T-helper 9 cell (primary cell): Measurements from ENCODE around the gene ACAP3.
A peak's percentile ranks its signal among the peaks of the same experiment; 100 is the strongest.
"Not testable (repeated sequence)": the region's sequence is repeated elsewhere in the genome, so short reads cannot be mapped to it uniquely, and the experiment has no call there.

ENCODE experiments used
- DNase-seq: peaks from one replicate; pipeline ENCODE4 v3.0.0-alpha.2; 2020

ACAP3 gene

GRCh38 chr1:1260843-1261560 is 46.7 kb downstream of the ACAP3 start:
- no peak for DNase-seq

- DNase-seq = no peak
Measured at GRCh38 chr1:1259951-1260600, 47.7 kb downstream of the ACAP3 start.

DNA sequence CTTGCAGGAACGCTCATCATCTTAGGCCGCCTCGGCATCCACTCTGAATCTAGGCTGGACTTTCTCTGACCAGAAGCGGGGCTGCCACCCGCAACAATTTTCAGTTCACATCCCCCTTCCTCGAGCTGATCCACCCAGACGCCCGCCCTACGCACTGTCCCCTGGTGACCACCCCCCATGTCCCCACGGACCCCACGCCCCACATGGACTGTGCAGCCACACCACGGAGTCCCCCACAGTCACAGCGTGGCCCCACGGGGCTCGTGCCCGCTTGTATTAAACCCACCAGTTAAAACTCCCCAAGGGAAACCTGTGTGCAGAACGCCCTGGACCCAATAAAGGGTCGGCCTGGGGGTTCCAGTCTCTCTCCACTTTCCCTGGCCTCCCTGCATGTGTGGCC is 48.2 kb downstream of the ACAP3 start:
- no peak for DNase-seq

- no peak for DNase-seq
Measured at GRCh38 chr1:1259119-1259488, 48.6 kb downstream of the ACAP3 start.

DNA sequence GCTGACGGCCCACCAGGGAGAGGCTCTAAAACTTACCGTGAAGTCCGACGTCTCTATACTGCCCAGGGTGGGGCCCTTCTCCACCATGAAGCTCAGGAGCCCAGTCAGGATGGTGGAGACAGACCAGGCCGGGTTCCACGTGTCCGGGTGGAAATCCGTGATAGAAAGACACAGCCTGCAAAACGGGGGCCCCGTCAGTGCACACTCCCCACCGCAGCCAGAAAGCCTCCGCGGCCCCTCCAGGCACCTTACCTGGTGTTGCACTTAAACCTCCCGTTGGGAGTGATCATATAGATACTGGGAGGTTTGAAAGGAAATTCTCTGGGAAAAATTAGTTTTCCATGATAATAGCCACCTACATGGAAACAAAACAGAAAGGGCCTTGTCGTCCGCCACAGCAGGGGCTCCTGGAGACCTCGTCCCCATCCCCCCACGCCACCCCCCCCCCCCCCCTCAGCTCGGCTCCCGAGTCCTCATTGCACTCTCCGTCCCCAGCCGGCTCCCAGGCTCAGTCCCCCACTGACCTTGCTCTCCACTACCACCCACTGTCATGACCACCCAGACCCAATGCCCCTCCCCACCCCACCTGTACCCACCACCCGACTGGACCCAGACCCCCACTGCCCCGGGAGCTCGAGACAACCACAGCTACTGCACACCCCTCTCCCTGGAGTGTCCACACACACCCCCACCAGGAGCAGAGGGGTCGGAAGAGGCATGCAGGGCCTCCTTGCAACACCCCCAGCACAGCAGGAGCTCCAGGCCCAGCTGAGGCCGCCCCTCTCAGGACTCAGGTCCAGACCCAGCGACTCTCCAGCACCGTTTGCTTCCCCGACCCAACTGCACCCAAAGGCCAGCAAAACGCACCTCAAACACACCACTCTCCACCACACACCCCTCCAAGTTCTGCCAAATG is 50.5 kb downstream of the ACAP3 start:
- no peak for DNase-seq

- DNase-seq = no peak
Measured at GRCh38 chr1:1255611-1256010, 52.1 kb downstream of the ACAP3 start.

DNA sequence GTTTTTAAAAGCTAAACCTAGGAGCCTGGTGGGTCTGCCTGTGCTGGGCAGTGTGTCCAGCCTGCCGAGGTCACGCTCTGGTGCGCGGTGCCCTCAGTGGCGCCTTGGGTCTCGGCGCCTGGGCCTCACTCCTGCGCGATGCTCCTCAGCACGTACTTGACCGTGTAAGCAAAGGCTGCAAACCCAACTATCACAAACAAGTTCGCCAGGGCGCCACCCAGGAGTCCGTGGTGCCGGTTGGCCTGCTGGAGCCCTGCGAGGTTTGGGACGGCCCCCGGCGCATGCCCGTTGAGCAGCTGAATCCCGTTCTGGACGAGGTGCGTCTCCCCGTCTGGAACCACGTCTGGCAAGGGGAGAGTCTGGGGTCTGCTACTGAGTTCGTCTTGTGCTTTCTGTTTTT is 52.7 kb downstream of the ACAP3 start:
- no peak for DNase-seq

GRCh38 chr1:1254667-1254998 is 53.1 kb downstream of the ACAP3 start:
- DNase-seq = no peak

DNA sequence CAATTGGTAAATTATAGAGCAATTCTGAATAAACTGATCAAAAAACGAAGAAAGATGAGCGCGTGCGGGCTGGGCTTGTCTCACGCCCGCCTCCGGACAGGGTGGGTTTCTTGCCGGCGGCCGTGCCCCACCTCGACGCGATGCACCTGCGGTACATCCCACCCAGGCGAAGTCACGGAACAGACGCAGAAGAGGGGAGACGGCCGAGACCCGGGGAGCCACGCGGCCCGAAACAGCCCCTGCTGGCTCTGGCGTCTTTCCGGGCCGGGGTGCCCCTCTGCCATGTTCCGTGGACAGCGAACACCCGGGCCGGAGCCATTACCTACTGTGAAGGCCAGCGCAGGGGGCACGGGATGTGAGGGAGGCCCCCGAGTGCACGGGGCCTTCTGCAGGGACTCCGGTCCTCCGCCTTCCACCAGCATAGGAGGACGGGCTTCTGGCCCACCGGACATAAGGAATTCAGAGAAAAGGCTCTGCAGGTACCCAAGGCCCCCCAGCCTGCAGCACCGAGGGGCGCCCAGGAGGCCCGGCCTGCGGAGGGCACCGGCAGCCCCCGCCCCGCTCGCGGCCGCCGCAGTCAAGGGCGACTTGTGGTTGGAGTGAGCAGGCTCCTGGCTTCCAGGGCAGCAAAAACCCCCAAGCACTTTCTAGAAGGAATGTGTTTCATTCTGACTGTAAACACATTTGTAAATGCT is 53.6 kb downstream of the ACAP3 start:
- no peak for DNase-seq

- DNase-seq = no peak
Measured at GRCh38 chr1:1253314-1253713, 54.4 kb downstream of the ACAP3 start.

GRCh38 chr1:1250786-1251284 is 56.9 kb downstream of the ACAP3 start:
- peak; percentile 64 for DNase-seq

- DNase-seq = not testable (repeated sequence)
Measured at GRCh38 chr1:1248009-1248913, 59.5 kb downstream of the ACAP3 start.

GRCh38 chr1:1247341-1247913 is 60.3 kb downstream of the ACAP3 start:
- DNase-seq = no peak

- no peak for DNase-seq
Measured at GRCh38 chr1:1246577-1247340, 61.0 kb downstream of the ACAP3 start, which contains the start of gene C1QTNF12. C1QTNF12 (minus strand) TSS chr1:1246722; CDS start chr1:1246690, 32 bp downstream.

DNA sequence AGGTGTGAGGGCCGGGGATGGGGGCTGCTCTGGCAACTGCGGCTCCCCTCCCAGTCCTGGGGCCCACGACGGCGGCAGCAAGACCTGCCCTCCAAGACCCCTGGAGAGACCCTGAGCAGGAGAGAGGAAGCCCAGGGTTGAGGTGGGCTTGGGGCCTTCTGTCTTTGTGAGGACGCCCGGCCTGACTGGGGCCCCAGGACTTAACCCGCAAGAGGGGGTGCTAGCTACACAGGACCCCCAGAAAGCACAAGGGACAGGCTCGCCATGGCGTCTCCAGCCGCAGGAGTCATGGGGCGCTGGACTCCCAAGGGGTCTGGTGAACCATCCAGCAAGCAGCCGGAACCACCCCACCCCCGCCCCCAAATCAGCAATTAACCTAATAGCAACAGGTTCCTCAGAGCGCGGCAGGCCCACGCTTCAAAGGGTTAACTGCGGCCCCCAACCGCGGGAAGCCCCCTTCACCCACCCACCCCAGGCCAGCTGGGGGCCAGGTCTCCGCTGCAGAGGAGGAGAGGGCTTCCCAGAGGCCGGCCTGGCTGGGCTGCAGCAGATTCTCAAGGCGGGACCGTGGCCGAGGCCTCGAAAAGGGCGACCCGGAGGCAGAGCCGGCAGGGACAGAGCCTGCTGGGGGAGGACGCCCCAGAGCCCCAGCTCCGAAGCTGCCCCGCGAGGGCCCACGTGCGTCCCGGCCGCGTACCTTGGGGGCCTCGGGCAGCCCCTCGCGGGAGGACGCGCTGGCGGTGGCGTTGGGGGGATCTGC is 61.7 kb downstream of the ACAP3 start:
- no peak for DNase-seq

- DNase-seq = no peak
Measured at GRCh38 chr1:1245178-1245816, 62.4 kb downstream of the ACAP3 start.

DNA sequence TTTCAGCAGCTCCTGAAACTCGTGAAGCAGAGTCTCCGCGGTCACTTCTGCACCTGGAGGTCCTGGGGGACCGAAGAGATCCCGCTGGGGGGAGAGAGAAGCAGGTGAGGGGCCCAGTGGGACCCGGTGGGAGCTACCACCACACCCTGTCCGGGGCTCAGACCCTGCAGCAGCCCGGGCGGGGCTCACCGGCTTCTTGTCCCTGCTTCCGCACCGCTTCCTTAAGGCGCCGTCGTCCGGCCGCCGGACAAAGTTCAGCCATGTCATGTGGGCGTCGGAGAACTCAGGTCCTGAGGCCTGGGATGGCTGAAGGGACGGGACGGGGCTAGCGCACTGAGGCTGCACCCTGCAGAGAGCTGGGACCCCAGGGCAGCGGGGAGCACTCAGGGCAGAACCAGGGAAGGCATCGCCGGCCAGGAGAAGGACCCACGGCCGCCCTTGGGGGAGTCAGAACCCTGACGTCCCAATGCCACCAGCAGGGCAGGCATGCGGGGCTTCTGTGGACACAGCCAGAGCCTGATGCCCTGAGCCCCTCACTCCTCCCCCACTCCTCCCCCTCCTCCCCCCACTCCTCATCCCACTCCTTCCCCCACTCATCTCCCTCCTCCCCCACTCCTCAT is 63.4 kb downstream of the ACAP3 start:
- DNase-seq = no peak

DNA sequence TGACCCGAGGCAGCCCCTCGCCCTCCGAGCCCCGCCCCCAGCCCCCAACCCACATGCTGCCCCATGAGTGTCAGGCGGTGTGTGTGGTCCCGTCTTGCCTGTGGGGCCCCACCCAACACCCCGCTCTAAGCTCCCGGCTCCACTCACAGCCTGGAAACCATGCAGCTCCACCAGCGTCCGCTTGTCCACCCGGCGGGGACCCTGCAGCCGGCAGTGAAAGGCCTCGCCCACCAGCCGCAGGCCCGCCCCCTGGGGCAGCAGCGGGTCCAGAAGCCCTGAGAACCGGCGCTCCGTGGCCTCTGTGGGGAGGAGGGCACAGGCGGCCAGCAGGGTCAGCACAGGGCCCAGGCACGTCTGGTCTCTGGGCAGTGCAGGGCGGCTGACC is 63.9 kb downstream of the ACAP3 start:
- no peak for DNase-seq

- DNase-seq = no peak
Measured at GRCh38 chr1:1243266-1243660, 64.5 kb downstream of the ACAP3 start.
